ENCODE data around the gene EIF2S3B.
"Not testable (repeated sequence)": the region's sequence is repeated elsewhere in the genome, so short reads cannot be mapped to it uniquely, and the experiment has no call there.

GRCh38 chr12:10472808-10473207, 32.9 kb upstream of the EIF2S3B start:
- not testable (repeated sequence) for TF ChIP-seq CTCF (conservative IDR thresholded peaks at IDR 0.05; ENCODE audit: low read depth, low read length); EZH2 (IDR thresholded peaks at IDR 0.05; ENCODE audit: low read length, unreplicated experiment); EZH2phosphoT487 (IDR thresholded peaks at IDR 0.05; ENCODE audit: borderline replicate concordance, low read length)

All from PC-3 (cell line).